Right atrium auricular region (tissue), 2 donors: ENCODE results near the gene SH2D5. TPM values are rescaled to one million over a fixed set of nuclear protein-coding genes. Genes with fewer than 3 reads are reported as not detected.
"Not testable (repeated sequence)": the region's sequence is repeated elsewhere in the genome, so short reads cannot be mapped to it uniquely, and the experiment has no call there.

Experiments used
- DNase-seq: peaks from one replicate; pipeline ENCODE4 v3.0.0-alpha.2; 2019; ENCODE audit warnings: low spot score
- H3K27ac ChIP-seq, 2 donors: fragments of 200-600 bp; sonication (generic); 1 replicate in 1 of 2; 2 replicates in 1 of 2; pipeline ENCODE4 v1.5.1; 2016 to 2019
- H3K27me3 ChIP-seq, 2 donors: fragments of 200-600 bp; sonication (generic); one replicate each; pipeline versions ENCODE4 v1.5.1 to v1.6.0; 2017 to 2019
- H3K36me3 ChIP-seq: fragments of 200-600 bp; sonication (generic); one replicate; pipeline ENCODE4 v1.5.1; 2016
- H3K4me1 ChIP-seq, 2 donors: fragments of 200-600 bp; sonication (generic); one replicate each; pipeline versions ENCODE4 v1.5.1 to v1.6.0; 2017 to 2019
- H3K4me3 ChIP-seq, 2 donors: fragments of 200-600 bp; sonication (generic); 1 replicate in 1 of 2; 2 replicates in 1 of 2; pipeline ENCODE4 v1.5.1; 2017 to 2019; ENCODE audit warnings: mild to moderate bottlenecking in 1 of 2, moderate library complexity in 1 of 2
- H3K9me3 ChIP-seq, 2 donors: fragments of 200-600 bp; sonication (generic); one replicate each; pipeline ENCODE4 v1.5.1; 2019
- CTCF ChIP-seq, 2 donors: fragments of 200-600 bp; sonication (generic); IDR thresholded peaks; one replicate each; pipeline ENCODE4 v1.5.1; 2019; ENCODE audit warnings: antibody characterized with exemption in 2 of 2
- total RNA-seq, 2 donors: library from RNA; depleted of rRNA; stranded (reverse); fragments of >200 nt; gene quantifications; one replicate each; pipeline ENCODE4 v1.1.0, GENCODE V29; 2016

The SH2D5 gene
- total RNA-seq, 2 donors from 2014 or later, result 0.63 TPM; not detected in 1

- Histone ChIP-seq H3K4me3 (no peak overlapping the region), H3K36me3 (no peaks in the 10 kb centered on the region), H3K27me3 (no peaks in the 10 kb centered on the region), H3K9me3 (no peaks in the 10 kb centered on the region), H3K4me1 (peaks cover 0 to 10% of the 10 kb centered on the region in 2 donors), H3K27ac (no peak overlapping the region)
- DNase-seq, result no peak
- no peak for TF ChIP-seq CTCF (IDR thresholded peaks at IDR 0.05)
These were observed 13.2 kb downstream of the SH2D5 start for GRCh38 chr1:20719261-20719660.

- not testable (repeated sequence) for H3K9me3 ChIP-seq, H3K27me3 ChIP-seq, H3K36me3 ChIP-seq, DNase-seq, H3K4me1 ChIP-seq, H3K27ac ChIP-seq
- H3K4me3 ChIP-seq, result peak overlapping the region; percentile 17 to 52
These were observed 14.1 kb downstream of the SH2D5 start for GRCh38 chr1:20718343-20718882.

- Histone ChIP-seq H3K9me3 (no peaks in the 10 kb centered on the region), H3K4me3 (peak within 1 kb of the TSS; percentile 17 to 52), H3K4me1 (peaks cover 0 to 10% of the 10 kb centered on the region in 2 donors), H3K27me3 (no peaks in the 10 kb centered on the region), H3K27ac (no peak within 1 kb of the TSS), H3K36me3 (no peaks in the 10 kb centered on the region)
- no peak for TF ChIP-seq CTCF (IDR thresholded peaks at IDR 0.05)
- DNase-seq, result peak; percentile 71
These were observed 14.8 kb downstream of the SH2D5 start, which contains the start of gene KIF17 for GRCh38 chr1:20717452-20718342. Gene KIF17, minus strand, starts transcription at chr1:20718007. Its CDS starts 301 bp downstream, at chr1:20717706.

GRCh38 chr1:20716232-20716631 lies 16.3 kb downstream of the SH2D5 start:
- Histone ChIP-seq H3K27ac (no peak overlapping the region), H3K4me3 (no peak overlapping the region), H3K27me3 (no peaks in the 10 kb centered on the region), H3K4me1 (peaks cover 0 to 10% of the 10 kb centered on the region in 2 donors), H3K36me3 (no peaks in the 10 kb centered on the region), H3K9me3 (no peaks in the 10 kb centered on the region)
- TF ChIP-seq CTCF (IDR thresholded peaks at IDR 0.05), result no peak
- DNase-seq, result no peak

GRCh38 chr1:20715406-20715805 lies 17.1 kb downstream of the SH2D5 start:
- H3K27me3 ChIP-seq, result no peaks in the 10 kb centered on the region
- no peak for DNase-seq
- no peak for TF ChIP-seq CTCF (IDR thresholded peaks at IDR 0.05)
- no peaks in the 10 kb centered on the region for H3K36me3 ChIP-seq
- H3K4me3 ChIP-seq, result no peak overlapping the region
- no peaks in the 10 kb centered on the region for H3K9me3 ChIP-seq
- H3K27ac ChIP-seq, result no peak overlapping the region
- peaks cover 0 to 10% of the 10 kb centered on the region in 2 donors for H3K4me1 ChIP-seq

- H3K9me3 ChIP-seq, result no peaks in the 10 kb centered on the region
- H3K27ac ChIP-seq, result no peak overlapping the region
- no peak for TF ChIP-seq CTCF (IDR thresholded peaks at IDR 0.05)
- H3K4me3 ChIP-seq, result no peak overlapping the region
- peaks cover 0 to 10% of the 10 kb centered on the region in 2 donors for H3K4me1 ChIP-seq
- H3K36me3 ChIP-seq, result no peaks in the 10 kb centered on the region
- no peak for DNase-seq
- H3K27me3 ChIP-seq, result no peaks in the 10 kb centered on the region
These were observed 19.1 kb downstream of the SH2D5 start for GRCh38 chr1:20713440-20713839.
